Parathyroid adenoma (tissue), 2 donors: ENCODE data around the gene MACF1.

Experiments
- H2AFZ ChIP-seq: fragments of 300-600 bp; sonication (generic); one replicate; pipeline ENCODE4 v1.7.0; 2017; ENCODE audit warnings: antibody characterized with exemption, mild to moderate bottlenecking
- H3K27ac ChIP-seq: fragments of 300-600 bp; sonication (generic); one replicate; pipeline ENCODE4 v1.7.0; 2017
- H3K27me3 ChIP-seq: fragments of 300-600 bp; sonication (generic); one replicate; pipeline ENCODE4 v1.7.0; 2017; ENCODE audit warnings: low read length; ENCODE audit not compliant: control insufficient read depth, insufficient read depth
- H3K36me3 ChIP-seq: fragments of 300-600 bp; sonication (generic); one replicate; pipeline ENCODE4 v1.7.0; 2017; ENCODE audit warnings: low read length; ENCODE audit not compliant: control insufficient read depth, insufficient read depth
- H3K4me1 ChIP-seq: fragments of 300-600 bp; sonication (generic); one replicate; pipeline ENCODE4 v1.7.0; 2017; ENCODE audit warnings: control low read depth
- H3K4me2 ChIP-seq: fragments of 300-600 bp; sonication (generic); one replicate; pipeline ENCODE4 v1.7.0; 2017; ENCODE audit warnings: low read length
- H3K4me3 ChIP-seq: fragments of 300-600 bp; sonication (generic); one replicate; pipeline ENCODE4 v1.7.0; 2017; ENCODE audit warnings: low read depth, low read length
- H3K79me2 ChIP-seq: fragments of 300-600 bp; sonication (generic); one replicate; pipeline ENCODE4 v1.7.0; 2017; ENCODE audit warnings: control low read depth
- H3K9ac ChIP-seq: fragments of 300-600 bp; sonication (generic); one replicate; pipeline ENCODE4 v1.7.0; 2017; ENCODE audit warnings: mild to moderate bottlenecking
- H3K9me3 ChIP-seq: fragments of 300-600 bp; sonication (generic); one replicate; pipeline ENCODE4 v1.7.0; 2017; ENCODE audit warnings: low read length; ENCODE audit not compliant: control insufficient read depth
- TF ChIP-seq, protein P1 (sequence below): fragments of 300-600 bp; sonication (generic); IDR thresholded peaks from one replicate; pipeline ENCODE4 v1.7.0; 2017; ENCODE audit warnings: antibody characterized with exemption, mild to moderate bottlenecking
- donor health status: primary hyperparathyroidism.

MACF1 gene

GRCh38 chr1:39238476-39238875 lies 34.0 kb downstream of the MACF1 start:
- Histone ChIP-seq H3K4me3 (no peak overlapping the region), H3K9ac (no peak overlapping the region)

GRCh38 chr1:39239968-39240367 lies 35.5 kb downstream of the MACF1 start:
- H3K79me2 ChIP-seq: peaks cover 4% of the 10 kb centered on the region
- no peaks in the 10 kb centered on the region for H3K27me3 ChIP-seq
- H3K4me2 ChIP-seq: no peak overlapping the region
- H3K36me3 ChIP-seq: no peaks in the 10 kb centered on the region
- no peaks in the 10 kb centered on the region for H3K9me3 ChIP-seq
- no peak overlapping the region for H3K4me3 ChIP-seq
- no peaks in the 10 kb centered on the region for H3K4me1 ChIP-seq
- no peak overlapping the region for H2AFZ ChIP-seq
- H3K9ac ChIP-seq: no peak overlapping the region
- TF ChIP-seq, protein P1, sequence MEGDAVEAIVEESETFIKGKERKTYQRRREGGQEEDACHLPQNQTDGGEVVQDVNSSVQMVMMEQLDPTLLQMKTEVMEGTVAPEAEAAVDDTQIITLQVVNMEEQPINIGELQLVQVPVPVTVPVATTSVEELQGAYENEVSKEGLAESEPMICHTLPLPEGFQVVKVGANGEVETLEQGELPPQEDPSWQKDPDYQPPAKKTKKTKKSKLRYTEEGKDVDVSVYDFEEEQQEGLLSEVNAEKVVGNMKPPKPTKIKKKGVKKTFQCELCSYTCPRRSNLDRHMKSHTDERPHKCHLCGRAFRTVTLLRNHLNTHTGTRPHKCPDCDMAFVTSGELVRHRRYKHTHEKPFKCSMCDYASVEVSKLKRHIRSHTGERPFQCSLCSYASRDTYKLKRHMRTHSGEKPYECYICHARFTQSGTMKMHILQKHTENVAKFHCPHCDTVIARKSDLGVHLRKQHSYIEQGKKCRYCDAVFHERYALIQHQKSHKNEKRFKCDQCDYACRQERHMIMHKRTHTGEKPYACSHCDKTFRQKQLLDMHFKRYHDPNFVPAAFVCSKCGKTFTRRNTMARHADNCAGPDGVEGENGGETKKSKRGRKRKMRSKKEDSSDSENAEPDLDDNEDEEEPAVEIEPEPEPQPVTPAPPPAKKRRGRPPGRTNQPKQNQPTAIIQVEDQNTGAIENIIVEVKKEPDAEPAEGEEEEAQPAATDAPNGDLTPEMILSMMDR: no peak
- no peak overlapping the region for H3K27ac ChIP-seq

More at GRCh38 chr1:39238476-39238875, 34.0 kb downstream of the MACF1 start:
- Histone ChIP-seq H3K9me3 (no peaks in the 10 kb centered on the region), H3K36me3 (no peaks in the 10 kb centered on the region), H3K27ac (no peak overlapping the region), H3K4me1 (no peaks in the 10 kb centered on the region), H3K79me2 (peaks cover 4% of the 10 kb centered on the region), H3K4me2 (no peak overlapping the region), H3K27me3 (no peaks in the 10 kb centered on the region), H2AFZ (no peak overlapping the region)
- TF ChIP-seq, protein P1: no peak

DNA sequence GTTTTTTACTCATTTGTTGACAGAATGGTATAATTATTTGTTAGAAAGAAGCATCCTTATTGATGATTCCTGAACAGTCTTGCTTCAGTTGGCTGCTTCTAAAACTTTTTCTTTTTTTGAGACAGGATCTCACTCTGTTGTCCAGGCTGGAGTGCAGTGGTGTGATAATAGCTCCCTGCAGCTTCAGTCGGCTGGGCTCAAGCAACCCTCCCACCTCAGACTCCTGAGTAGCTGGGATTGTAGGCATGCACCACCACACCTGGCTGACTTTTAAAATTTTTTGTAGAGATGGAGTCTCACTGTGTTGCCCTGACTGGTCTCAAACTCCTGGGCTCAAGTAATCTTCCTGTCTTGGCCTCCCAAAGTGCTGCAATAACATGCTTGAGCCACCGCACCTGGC lies 38.8 kb downstream of the MACF1 start:
- Histone ChIP-seq H3K27ac (no peak overlapping the region), H3K79me2 (peaks cover 6% of the 10 kb centered on the region), H3K9ac (no peak overlapping the region), H3K4me2 (no peak overlapping the region), H3K4me1 (no peaks in the 10 kb centered on the region), H3K9me3 (no peaks in the 10 kb centered on the region), H2AFZ (no peak overlapping the region), H3K27me3 (no peaks in the 10 kb centered on the region), H3K36me3 (no peaks in the 10 kb centered on the region), H3K4me3 (no peak overlapping the region)
- TF ChIP-seq, protein P1: no peak

GRCh38 chr1:39250460-39251240 lies 46.2 kb downstream of the MACF1 start:
- no peaks in the 10 kb centered on the region for H3K27me3 ChIP-seq
- TF ChIP-seq, protein P1: no peak
- H3K4me3 ChIP-seq: no peak overlapping the region
- H3K79me2 ChIP-seq: peaks cover 2% of the 10 kb centered on the region
- no peak overlapping the region for H2AFZ ChIP-seq
- no peaks in the 10 kb centered on the region for H3K4me1 ChIP-seq
- H3K36me3 ChIP-seq: no peaks in the 10 kb centered on the region
- H3K9me3 ChIP-seq: no peaks in the 10 kb centered on the region
- no peak overlapping the region for H3K9ac ChIP-seq
- no peak overlapping the region for H3K4me2 ChIP-seq
- H3K27ac ChIP-seq: no peak overlapping the region

GRCh38 chr1:39255222-39255621 lies 50.7 kb downstream of the MACF1 start:
- Histone ChIP-seq H3K27ac (no peak overlapping the region), H3K9me3 (no peaks in the 10 kb centered on the region), H3K4me2 (no peak overlapping the region), H3K4me3 (no peak overlapping the region), H3K9ac (no peak overlapping the region), H3K36me3 (no peaks in the 10 kb centered on the region), H2AFZ (no peak overlapping the region), H3K4me1 (no peaks in the 10 kb centered on the region), H3K27me3 (no peaks in the 10 kb centered on the region), H3K79me2 (no peaks in the 10 kb centered on the region)
- TF ChIP-seq, protein P1: no peak
